ENCODE measurements around the gene PRSS12.

PRSS12 gene

DNA sequence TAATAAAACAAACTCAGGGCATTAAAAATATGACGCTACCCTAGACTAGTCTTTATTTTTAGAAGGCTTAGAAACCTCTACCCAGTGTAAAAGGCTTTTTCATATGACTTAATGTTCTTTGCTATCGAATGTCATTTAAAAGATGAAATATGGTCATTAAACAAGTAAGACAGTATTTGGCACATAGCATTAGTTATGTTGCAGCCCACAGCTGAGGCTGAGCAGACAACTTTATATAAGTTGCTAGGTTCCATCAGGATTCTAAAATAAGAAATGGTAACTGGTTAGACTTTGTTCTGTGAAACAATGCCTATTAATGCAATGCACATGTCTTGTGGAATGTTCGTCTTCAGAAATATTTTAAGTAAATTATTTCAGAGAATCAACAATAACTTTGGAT, 10.4 kb upstream of the PRSS12 start:
- no peaks in the 10 kb centered on the region for H3K4me1 ChIP-seq (ENCODE audit: control insufficient read depth, low read depth, low read length)
- no peak for DNase-seq
- H2BK5ac ChIP-seq (ENCODE audit: low read length) = no peak overlapping the region
- H3K4me2 ChIP-seq (ENCODE audit: low read length) = no peak overlapping the region
- no peak overlapping the region for H2BK120ac ChIP-seq (ENCODE audit: low read depth, low read length)
- no peak overlapping the region for H3K4ac ChIP-seq (ENCODE audit: low read depth, low read length)
- no peak overlapping the region for H4K5ac ChIP-seq (ENCODE audit: low read length)
- no peak overlapping the region for H4K8ac ChIP-seq (ENCODE audit: low read depth, low read length)
- H3K79me2 ChIP-seq (ENCODE audit: control insufficient read depth, insufficient read depth, low read length) = no peaks in the 10 kb centered on the region
- H3K23ac ChIP-seq (ENCODE audit: low read length) = no peak overlapping the region
- no peak overlapping the region for H3K27ac ChIP-seq (ENCODE audit: low read depth, low read length)
- H3K36me3 ChIP-seq (ENCODE audit: control insufficient read depth, insufficient read depth, low read length) = no peaks in the 10 kb centered on the region
- no peak overlapping the region for H3K9ac ChIP-seq (ENCODE audit: low read length)
- no peaks in the 10 kb centered on the region for H3K79me1 ChIP-seq (ENCODE audit: low read length)
- no peak overlapping the region for H2BK15ac ChIP-seq (replicated peaks; ENCODE audit: low read depth)
- no peak overlapping the region for H3K18ac ChIP-seq (ENCODE audit: low read length)
- H3K4me3 ChIP-seq (ENCODE audit: low read length) = no peak overlapping the region
- no peak overlapping the region for H3K56ac ChIP-seq (ENCODE audit: low read length)
- WGBS (ENCODE audit: extremely low coverage, insufficient coverage, low lambda C conversion rate) = no CpG with 5 or more reads among the region's 3 CpGs
- no peaks in the 10 kb centered on the region for H3K27me3 ChIP-seq (ENCODE audit: insufficient read depth, low read length, poor library complexity)
- no peak overlapping the region for H2AK5ac ChIP-seq (ENCODE audit: low read length)

DNA sequence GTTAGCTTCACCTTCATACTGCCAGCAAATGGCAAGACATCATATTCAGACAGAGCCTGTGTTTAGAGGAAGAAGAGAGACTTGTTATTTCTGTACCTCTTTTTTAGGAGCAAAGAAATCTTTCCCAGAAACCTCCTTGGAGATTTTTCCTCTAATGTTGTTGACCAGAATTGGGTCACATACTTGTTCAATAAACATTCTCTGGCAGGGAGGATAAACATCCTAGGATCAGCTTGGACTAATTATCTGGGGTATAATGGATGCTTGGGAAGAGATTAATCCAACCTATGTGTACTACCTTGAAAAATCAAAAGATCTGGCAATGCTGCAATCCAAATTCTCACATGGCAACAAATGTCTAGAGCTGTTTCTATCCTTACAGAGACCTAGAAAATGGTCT, 8.4 kb upstream of the PRSS12 start:
- Histone ChIP-seq H3K9ac (ENCODE audit: low read length) (no peak overlapping the region), H3K4ac (ENCODE audit: low read depth, low read length) (no peak overlapping the region), H3K56ac (ENCODE audit: low read length) (no peak overlapping the region), H3K27me3 (ENCODE audit: insufficient read depth, low read length, poor library complexity) (no peaks in the 10 kb centered on the region), H2BK120ac (ENCODE audit: low read depth, low read length) (no peak overlapping the region), H4K8ac (ENCODE audit: low read depth, low read length) (no peak overlapping the region), H3K27ac (ENCODE audit: low read depth, low read length) (no peak overlapping the region), H3K36me3 (ENCODE audit: control insufficient read depth, insufficient read depth, low read length) (no peaks in the 10 kb centered on the region), H3K79me2 (ENCODE audit: control insufficient read depth, insufficient read depth, low read length) (no peaks in the 10 kb centered on the region), H2BK5ac (ENCODE audit: low read length) (no peak overlapping the region), H2AK5ac (ENCODE audit: low read length) (no peak overlapping the region), H3K4me2 (ENCODE audit: low read length) (no peak overlapping the region), H3K18ac (ENCODE audit: low read length) (no peak overlapping the region), H3K23ac (ENCODE audit: low read length) (no peak overlapping the region), H3K79me1 (ENCODE audit: low read length) (no peaks in the 10 kb centered on the region), H4K5ac (ENCODE audit: low read length) (no peak overlapping the region), H3K4me3 (ENCODE audit: low read length) (no peak overlapping the region), H2BK15ac (replicated peaks; ENCODE audit: low read depth) (no peak overlapping the region), H3K4me1 (ENCODE audit: control insufficient read depth, low read depth, low read length) (no peaks in the 10 kb centered on the region)
- no peak for DNase-seq

DNA sequence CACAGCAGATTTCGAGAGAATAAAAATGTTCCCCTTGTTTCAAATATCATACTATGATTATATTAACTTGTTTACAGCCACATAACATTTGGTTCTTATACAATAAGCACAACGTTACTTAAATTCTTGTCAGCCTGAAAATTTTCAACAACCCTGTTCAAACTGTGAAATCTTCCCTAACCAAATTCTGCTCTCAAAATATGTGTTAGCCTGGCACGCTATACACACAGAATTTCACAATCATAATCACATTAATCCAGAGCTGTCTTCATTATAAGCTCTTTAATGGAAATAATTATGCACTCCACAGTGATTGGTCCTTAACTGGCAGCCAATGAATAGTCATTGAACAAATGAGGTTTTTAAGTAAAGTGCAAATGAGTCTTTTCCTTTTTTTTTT, 7.3 kb upstream of the PRSS12 start:
- Histone ChIP-seq H3K79me2 (ENCODE audit: control insufficient read depth, insufficient read depth, low read length) (no peaks in the 10 kb centered on the region), H3K27ac (ENCODE audit: low read depth, low read length) (no peak overlapping the region), H3K18ac (ENCODE audit: low read length) (no peak overlapping the region), H3K36me3 (ENCODE audit: control insufficient read depth, insufficient read depth, low read length) (no peaks in the 10 kb centered on the region), H2BK15ac (replicated peaks; ENCODE audit: low read depth) (no peak overlapping the region), H3K56ac (ENCODE audit: low read length) (no peak overlapping the region), H2BK5ac (ENCODE audit: low read length) (no peak overlapping the region), H3K4ac (ENCODE audit: low read depth, low read length) (no peak overlapping the region), H3K9ac (ENCODE audit: low read length) (no peak overlapping the region), H3K23ac (ENCODE audit: low read length) (no peak overlapping the region), H3K4me3 (ENCODE audit: low read length) (no peak overlapping the region), H3K4me2 (ENCODE audit: low read length) (no peak overlapping the region), H2BK120ac (ENCODE audit: low read depth, low read length) (no peak overlapping the region), H4K5ac (ENCODE audit: low read length) (no peak overlapping the region), H3K4me1 (ENCODE audit: control insufficient read depth, low read depth, low read length) (no peaks in the 10 kb centered on the region), H4K8ac (ENCODE audit: low read depth, low read length) (no peak overlapping the region), H2AK5ac (ENCODE audit: low read length) (no peak overlapping the region), H3K79me1 (ENCODE audit: low read length) (no peaks in the 10 kb centered on the region), H3K27me3 (ENCODE audit: insufficient read depth, low read length, poor library complexity) (no peaks in the 10 kb centered on the region)
- no peak for DNase-seq
- WGBS (ENCODE audit: extremely low coverage, insufficient coverage, low lambda C conversion rate) = no CpG with 5 or more reads among the region's 3 CpGs

DNA sequence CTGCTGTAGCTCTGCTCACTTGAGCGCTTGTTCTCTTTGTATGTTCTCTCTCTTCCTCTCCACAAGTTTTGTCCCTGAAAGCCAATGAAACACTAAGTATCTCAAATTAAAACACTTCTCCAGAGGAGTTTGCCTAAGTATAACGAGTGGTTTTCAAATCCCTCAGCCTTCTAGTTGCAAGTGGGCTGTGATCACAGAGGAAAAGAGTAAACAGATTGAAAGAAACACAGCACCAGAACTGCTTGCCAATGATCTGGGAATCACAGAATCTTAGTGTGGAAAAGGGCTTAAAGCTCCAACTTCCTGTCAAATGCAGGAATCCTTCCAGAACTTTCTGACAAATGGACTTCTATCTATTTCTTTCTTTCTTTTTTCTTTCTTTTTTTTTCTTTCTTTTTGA, 4.8 kb upstream of the PRSS12 start:
- H3K56ac ChIP-seq (ENCODE audit: low read length) = no peak overlapping the region
- H2AK5ac ChIP-seq (ENCODE audit: low read length) = no peak overlapping the region
- WGBS (ENCODE audit: extremely low coverage, insufficient coverage, low lambda C conversion rate) = no CpG with 5 or more reads among the region's 2 CpGs
- H3K27me3 ChIP-seq (ENCODE audit: insufficient read depth, low read length, poor library complexity) = no peaks in the 10 kb centered on the region
- H3K4me2 ChIP-seq (ENCODE audit: low read length) = no peak overlapping the region
- H3K4ac ChIP-seq (ENCODE audit: low read depth, low read length) = no peak overlapping the region
- no peaks in the 10 kb centered on the region for H3K79me1 ChIP-seq (ENCODE audit: low read length)
- no peaks in the 10 kb centered on the region for H3K79me2 ChIP-seq (ENCODE audit: control insufficient read depth, insufficient read depth, low read length)
- H3K23ac ChIP-seq (ENCODE audit: low read length) = no peak overlapping the region
- no peak for DNase-seq
- H3K4me3 ChIP-seq (ENCODE audit: low read length) = no peak overlapping the region
- no peak overlapping the region for H3K9ac ChIP-seq (ENCODE audit: low read length)
- no peak overlapping the region for H2BK5ac ChIP-seq (ENCODE audit: low read length)
- no peak overlapping the region for H3K27ac ChIP-seq (ENCODE audit: low read depth, low read length)
- no peak overlapping the region for H2BK15ac ChIP-seq (replicated peaks; ENCODE audit: low read depth)
- H2BK120ac ChIP-seq (ENCODE audit: low read depth, low read length) = no peak overlapping the region
- H3K4me1 ChIP-seq (ENCODE audit: control insufficient read depth, low read depth, low read length) = no peaks in the 10 kb centered on the region
- H3K18ac ChIP-seq (ENCODE audit: low read length) = no peak overlapping the region
- H4K5ac ChIP-seq (ENCODE audit: low read length) = no peak overlapping the region
- H4K8ac ChIP-seq (ENCODE audit: low read depth, low read length) = no peak overlapping the region
- H3K36me3 ChIP-seq (ENCODE audit: control insufficient read depth, insufficient read depth, low read length) = no peaks in the 10 kb centered on the region

DNA sequence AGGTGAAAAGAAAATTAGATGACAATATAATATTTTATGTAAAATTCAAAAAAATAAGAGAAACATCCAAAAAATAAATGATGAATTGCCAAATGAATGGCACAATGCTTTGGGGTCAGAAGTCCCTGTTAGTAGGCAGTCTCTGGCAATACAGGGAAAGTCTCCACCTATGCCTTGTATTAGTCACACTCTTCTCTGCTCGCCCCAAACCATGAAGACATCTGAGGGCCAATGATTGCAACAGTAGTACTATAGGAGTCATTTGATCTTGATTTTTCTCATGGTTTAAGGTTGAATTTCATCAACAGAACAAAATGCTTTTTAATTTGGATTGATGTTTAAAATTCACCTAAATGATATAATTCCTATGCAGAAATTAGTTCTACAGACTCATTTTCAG, 3.9 kb upstream of the PRSS12 start:
- no CpG with 5 or more reads among the region's 1 CpG for WGBS (ENCODE audit: extremely low coverage, insufficient coverage, low lambda C conversion rate)
- no peak overlapping the region for H3K56ac ChIP-seq (ENCODE audit: low read length)
- H2BK5ac ChIP-seq (ENCODE audit: low read length) = no peak overlapping the region
- H3K9ac ChIP-seq (ENCODE audit: low read length) = no peak overlapping the region
- no peak overlapping the region for H3K4ac ChIP-seq (ENCODE audit: low read depth, low read length)
- H4K5ac ChIP-seq (ENCODE audit: low read length) = no peak overlapping the region
- H2BK120ac ChIP-seq (ENCODE audit: low read depth, low read length) = no peak overlapping the region
- H3K4me2 ChIP-seq (ENCODE audit: low read length) = no peak overlapping the region
- H3K27me3 ChIP-seq (ENCODE audit: insufficient read depth, low read length, poor library complexity) = no peaks in the 10 kb centered on the region
- H4K8ac ChIP-seq (ENCODE audit: low read depth, low read length) = no peak overlapping the region
- H2AK5ac ChIP-seq (ENCODE audit: low read length) = no peak overlapping the region
- H3K4me3 ChIP-seq (ENCODE audit: low read length) = no peak overlapping the region
- no peak for DNase-seq
- H3K23ac ChIP-seq (ENCODE audit: low read length) = no peak overlapping the region
- no peaks in the 10 kb centered on the region for H3K4me1 ChIP-seq (ENCODE audit: control insufficient read depth, low read depth, low read length)
- no peaks in the 10 kb centered on the region for H3K79me2 ChIP-seq (ENCODE audit: control insufficient read depth, insufficient read depth, low read length)
- no peak overlapping the region for H2BK15ac ChIP-seq (replicated peaks; ENCODE audit: low read depth)
- no peaks in the 10 kb centered on the region for H3K79me1 ChIP-seq (ENCODE audit: low read length)
- no peak overlapping the region for H3K18ac ChIP-seq (ENCODE audit: low read length)
- no peaks in the 10 kb centered on the region for H3K36me3 ChIP-seq (ENCODE audit: control insufficient read depth, insufficient read depth, low read length)
- no peak overlapping the region for H3K27ac ChIP-seq (ENCODE audit: low read depth, low read length)

DNA sequence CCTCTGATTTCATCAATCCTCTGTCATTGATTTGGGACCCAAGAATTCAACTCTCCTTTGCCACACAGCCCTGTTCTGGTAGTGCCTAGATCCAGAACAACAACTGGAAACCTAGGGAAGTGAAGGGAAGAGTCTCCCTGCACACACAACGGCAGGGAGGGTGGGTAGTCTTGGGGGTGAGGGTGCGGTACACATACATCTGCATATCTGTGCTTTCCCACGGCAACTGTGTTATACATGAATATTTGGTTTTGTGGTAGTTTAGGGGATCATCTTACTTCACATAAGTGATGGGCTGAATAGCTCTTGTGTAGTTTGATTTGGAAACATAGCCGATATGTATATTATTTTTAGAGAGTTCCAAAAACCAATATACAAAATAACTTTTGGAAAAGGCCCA, 3.3 kb upstream of the PRSS12 start:
- no peaks in the 10 kb centered on the region for H3K36me3 ChIP-seq (ENCODE audit: control insufficient read depth, insufficient read depth, low read length)
- H3K9ac ChIP-seq (ENCODE audit: low read length) = no peak overlapping the region
- H3K18ac ChIP-seq (ENCODE audit: low read length) = no peak overlapping the region
- H3K4me1 ChIP-seq (ENCODE audit: control insufficient read depth, low read depth, low read length) = no peaks in the 10 kb centered on the region
- no peaks in the 10 kb centered on the region for H3K79me1 ChIP-seq (ENCODE audit: low read length)
- no peak overlapping the region for H2BK15ac ChIP-seq (replicated peaks; ENCODE audit: low read depth)
- H4K8ac ChIP-seq (ENCODE audit: low read depth, low read length) = no peak overlapping the region
- H2AK5ac ChIP-seq (ENCODE audit: low read length) = no peak overlapping the region
- H3K27me3 ChIP-seq (ENCODE audit: insufficient read depth, low read length, poor library complexity) = no peaks in the 10 kb centered on the region
- no peaks in the 10 kb centered on the region for H3K79me2 ChIP-seq (ENCODE audit: control insufficient read depth, insufficient read depth, low read length)
- H4K5ac ChIP-seq (ENCODE audit: low read length) = no peak overlapping the region
- H3K4me3 ChIP-seq (ENCODE audit: low read length) = no peak overlapping the region
- H3K56ac ChIP-seq (ENCODE audit: low read length) = no peak overlapping the region
- H2BK5ac ChIP-seq (ENCODE audit: low read length) = no peak overlapping the region
- H3K4ac ChIP-seq (ENCODE audit: low read depth, low read length) = no peak overlapping the region
- no CpG with 5 or more reads among the region's 4 CpGs for WGBS (ENCODE audit: extremely low coverage, insufficient coverage, low lambda C conversion rate)
- no peak overlapping the region for H3K23ac ChIP-seq (ENCODE audit: low read length)
- H3K4me2 ChIP-seq (ENCODE audit: low read length) = no peak overlapping the region
- DNase-seq = no peak
- no peak overlapping the region for H2BK120ac ChIP-seq (ENCODE audit: low read depth, low read length)
- H3K27ac ChIP-seq (ENCODE audit: low read depth, low read length) = no peak overlapping the region
